HG02943 (cell line): ENCODE data around the gene FKBP1B.
"Not testable (repeated sequence)": the region's sequence is repeated elsewhere in the genome, so short reads cannot be mapped to it uniquely, and the experiment has no call there.

Experiments used
- ATAC-seq: cut with Tn5 transposase; IDR thresholded peaks from one replicate; pipeline ENCODE4 v1.9.1; 2021; ENCODE audit warnings: mild to moderate bottlenecking, low read depth, moderate library complexity; ENCODE audit not compliant: unreplicated experiment

Gene FKBP1B

DNA sequence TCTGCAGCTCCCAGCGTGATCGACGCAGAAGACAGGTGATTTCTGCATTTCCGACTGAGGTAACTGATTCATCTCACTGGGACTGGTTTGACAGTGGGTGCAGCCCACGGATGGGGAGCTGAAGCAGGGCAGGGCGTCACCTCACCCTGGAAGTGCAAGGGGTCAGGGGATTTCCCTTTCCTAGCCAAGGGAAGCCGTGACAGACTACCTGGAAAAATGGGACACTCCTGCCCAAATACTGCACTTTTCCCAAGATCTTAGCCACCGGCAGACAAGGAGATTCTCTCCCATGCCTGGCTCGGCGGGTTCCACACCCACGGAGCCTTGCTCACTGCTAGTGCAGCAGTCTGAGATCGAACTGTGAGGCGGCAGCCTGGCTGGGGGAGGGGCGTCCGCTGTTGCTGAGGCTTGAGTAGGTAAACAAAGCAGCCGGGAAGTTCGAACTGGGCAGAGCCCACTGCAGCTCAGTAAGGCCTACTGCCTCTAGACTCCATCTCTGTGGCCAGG lies 45.7 kb downstream of the FKBP1B start:
- not testable (repeated sequence) for ATAC-seq

- ATAC-seq: not testable (repeated sequence)
Measured at GRCh38 chr2:24100732-24101131, 51.2 kb downstream of the FKBP1B start.

- ATAC-seq: no peak
Measured at GRCh38 chr2:24101992-24102391, 52.5 kb downstream of the FKBP1B start.

- no peak for ATAC-seq
Measured at GRCh38 chr2:24102677-24103076, 53.1 kb downstream of the FKBP1B start.

DNA sequence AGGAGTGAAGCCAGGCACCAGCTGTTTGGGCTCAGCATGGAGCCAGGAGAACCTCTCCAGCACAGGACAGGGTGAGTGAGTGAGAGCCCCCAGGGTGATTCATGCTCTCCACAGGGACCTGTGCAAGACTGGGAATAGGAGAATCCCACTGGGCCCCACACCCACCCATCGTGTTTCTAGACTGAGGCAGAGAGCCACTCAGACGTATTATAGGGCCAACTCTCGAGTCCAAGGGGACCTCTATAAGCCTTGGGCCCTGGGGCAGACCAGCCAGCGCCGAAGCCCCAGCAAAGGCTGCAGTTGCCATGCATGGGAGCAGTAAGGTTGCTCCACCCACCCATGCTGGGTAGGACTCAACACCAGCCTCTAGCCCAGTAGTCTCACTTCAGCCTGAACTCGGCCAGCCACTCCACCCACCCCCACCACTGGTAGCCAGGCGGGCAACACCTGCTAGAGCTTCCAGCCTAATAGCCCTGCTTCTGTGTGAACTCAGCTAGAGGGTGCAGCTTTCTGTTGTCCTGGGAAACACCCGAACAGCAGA lies 54.6 kb downstream of the FKBP1B start:
- ATAC-seq: no peak

GRCh38 chr2:24104906-24105305 lies 55.4 kb downstream of the FKBP1B start:
- ATAC-seq: no peak

DNA sequence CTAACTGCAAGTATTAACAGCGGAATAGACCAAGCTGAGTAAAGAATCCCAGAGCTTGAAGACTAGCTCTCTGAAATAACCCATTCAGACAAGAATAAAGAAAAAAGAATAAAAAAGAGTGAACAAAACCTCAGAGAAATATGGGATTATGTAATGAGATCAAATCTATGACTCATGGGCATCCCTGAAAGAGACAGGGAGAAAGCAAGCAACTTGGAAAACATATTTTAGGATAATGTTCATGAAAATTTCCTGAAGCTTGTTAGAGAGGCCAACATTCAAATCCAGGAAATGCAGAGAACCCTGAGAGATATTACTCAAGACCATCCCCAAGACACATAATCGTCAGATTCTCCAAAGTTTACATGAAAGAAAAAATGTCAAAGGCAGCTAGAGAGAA lies 56.3 kb downstream of the FKBP1B start:
- no peak for ATAC-seq

DNA sequence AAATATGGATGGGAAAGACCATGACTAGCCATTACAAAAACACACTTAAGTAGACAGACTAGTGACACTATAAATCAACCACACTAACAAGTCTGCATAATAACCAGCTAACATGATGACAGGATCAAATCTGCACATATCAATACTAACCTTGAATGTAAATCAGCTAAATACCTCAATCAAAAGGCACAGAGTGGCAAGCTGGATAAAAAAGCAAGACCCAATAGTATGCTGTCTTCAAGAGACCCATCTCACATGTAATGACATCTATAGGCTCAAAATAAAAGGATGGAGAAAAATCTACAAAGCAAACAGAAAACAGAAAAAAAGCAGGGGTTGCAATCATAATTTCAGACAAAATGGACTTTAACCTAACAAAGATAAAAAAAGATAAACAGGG lies 57.2 kb downstream of the FKBP1B start:
- no peak for ATAC-seq

GRCh38 chr2:24107336-24107735 lies 57.8 kb downstream of the FKBP1B start:
- no peak for ATAC-seq

DNA sequence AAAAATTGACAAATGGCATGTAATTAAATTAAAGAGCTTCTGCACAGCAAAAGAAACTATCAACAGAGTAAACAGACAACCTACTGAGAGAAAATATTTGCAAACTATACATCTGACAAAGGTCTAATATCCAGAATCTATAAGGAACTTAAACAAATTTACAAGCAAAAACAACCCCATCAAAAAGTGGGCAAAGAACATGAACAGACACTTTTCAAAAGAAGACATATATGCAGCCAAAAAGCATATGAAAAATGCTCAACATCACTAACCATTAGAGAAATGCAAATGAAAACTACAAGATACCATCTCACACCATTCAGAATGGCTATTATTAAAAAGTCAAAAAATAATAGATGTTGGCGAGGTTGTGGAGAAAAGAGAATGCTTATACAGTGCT lies 59.9 kb downstream of the FKBP1B start:
- ATAC-seq: not testable (repeated sequence)

GRCh38 chr2:24110660-24111303 lies 61.2 kb downstream of the FKBP1B start:
- no peak for ATAC-seq

DNA sequence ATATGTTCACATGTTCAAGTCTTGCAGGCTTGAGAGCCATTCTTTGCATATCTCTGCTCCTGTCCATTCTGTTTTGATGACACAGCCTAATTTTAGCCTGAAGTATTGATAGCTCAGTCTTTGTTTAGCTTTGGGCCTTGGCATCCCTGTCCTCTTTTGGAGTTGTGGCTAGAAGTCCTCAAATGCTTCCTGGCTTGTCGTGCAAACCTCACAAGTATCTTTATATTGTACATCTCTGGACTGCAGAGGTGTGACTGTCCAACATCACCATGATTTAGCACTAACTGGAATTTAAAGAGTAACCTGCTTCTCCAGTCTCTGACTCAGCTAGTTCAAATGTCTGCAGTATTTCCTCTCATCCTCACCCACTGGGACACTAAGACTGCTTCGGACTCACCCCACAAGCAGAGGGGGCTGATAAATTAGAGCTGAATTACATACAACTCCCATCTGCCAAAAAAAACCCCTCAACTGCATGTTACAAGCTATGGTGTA lies 61.9 kb downstream of the FKBP1B start:
- no peak for ATAC-seq
